HepG2 (cell line): ENCODE measurements around the gene MRPL42. TPM values are rescaled to one million over a fixed set of nuclear protein-coding genes. Genes with fewer than 3 reads are reported as not detected.
A peak's percentile ranks its signal among the peaks of the same experiment; 100 is the strongest.

Experiments used
- CREB1 ChIP-seq, 2 experiments: fragments of 450-650 bp in 1 of 2; IDR thresholded peaks; 2 replicates each; pipeline ENCODE4 v1.6.1; 2016 to 2017; ENCODE audit warnings: control low read depth in 1 of 2, mild to moderate bottlenecking in 1 of 2, missing compliant biosample characterization in 1 of 2, missing genetic modification characterization in 1 of 2
- ETV5 ChIP-seq: IDR thresholded peaks from 2 replicates; pipeline ENCODE4 v1.6.1; 2018; ENCODE audit warnings: missing biosample characterization, missing genetic modification reagents, inconsistent platforms, borderline replicate concordance
- GMEB1 ChIP-seq: sonication (generic); formaldehyde crosslinking; IDR thresholded peaks from 2 replicates; pipeline ENCODE4 v1.5.1; 2020; ENCODE audit warnings: missing genetic modification reagents, mild to moderate bottlenecking, borderline replicate concordance
- GZF1 ChIP-seq: sonication (generic); formaldehyde crosslinking; IDR thresholded peaks from 2 replicates; pipeline ENCODE4 v1.5.1; 2020; ENCODE audit warnings: mild to moderate bottlenecking, missing genetic modification reagents
- KLF6 ChIP-seq: IDR thresholded peaks from 2 replicates; pipeline ENCODE4 v1.8.0; 2016; ENCODE audit warnings: missing biosample characterization, missing genetic modification reagents
- MIER2 ChIP-seq: IDR thresholded peaks from 2 replicates; pipeline ENCODE4 v1.6.1; 2016; ENCODE audit warnings: missing biosample characterization, missing genetic modification reagents
- NFE2L1 ChIP-seq: sonication (generic); formaldehyde crosslinking; IDR thresholded peaks from 2 replicates; pipeline ENCODE4 v1.4.0; 2020; ENCODE audit warnings: missing genetic modification reagents, mild to moderate bottlenecking, borderline replicate concordance
- SMARCE1 ChIP-seq: fragments of 450-650 bp; IDR thresholded peaks from 2 replicates; pipeline ENCODE4 v1.6.1; 2017; ENCODE audit warnings: borderline replicate concordance
- SNRNP70 ChIP-seq: fragments of 200-400 bp; formaldehyde crosslinking; IDR thresholded peaks from 2 replicates; pipeline ENCODE4 v1.6.1; 2017; ENCODE audit warnings: mild to moderate bottlenecking, low read depth, low read length, moderate library complexity
- SRY ChIP-seq: sonication (generic); formaldehyde crosslinking; IDR thresholded peaks from 2 replicates; pipeline ENCODE4 v1.8.0; 2022; ENCODE audit warnings: mild to moderate bottlenecking, missing genetic modification reagents
- THYN1 ChIP-seq: sonication (generic); formaldehyde crosslinking; IDR thresholded peaks from 2 replicates; pipeline ENCODE4 v1.8.1; 2023; ENCODE audit warnings: low read depth, mild to moderate bottlenecking, moderate library complexity, missing genetic modification reagents, borderline replicate concordance
- ZFY ChIP-seq: sonication (generic); formaldehyde crosslinking; IDR thresholded peaks from 2 replicates; pipeline ENCODE4 v1.4.0; 2020; ENCODE audit warnings: missing genetic modification reagents
- ZNF253 ChIP-seq: sonication (generic); formaldehyde crosslinking; IDR thresholded peaks from 2 replicates; pipeline ENCODE4 v1.8.0; 2022; ENCODE audit warnings: mild to moderate bottlenecking, missing genetic modification reagents, borderline replicate concordance
- ZNF501 ChIP-seq: sonication (generic); formaldehyde crosslinking; IDR thresholded peaks from 2 replicates; pipeline ENCODE4 v1.5.1; 2020; ENCODE audit warnings: mild to moderate bottlenecking, moderate library complexity, missing genetic modification reagents
- ZNF503 ChIP-seq: sonication (generic); formaldehyde crosslinking; IDR thresholded peaks from 2 replicates; pipeline ENCODE4 v1.4.0; 2020; ENCODE audit warnings: missing genetic modification reagents
- ZNF709 ChIP-seq: sonication (generic); formaldehyde crosslinking; IDR thresholded peaks from 2 replicates; pipeline ENCODE4 v1.5.0; 2020; ENCODE audit warnings: mild to moderate bottlenecking, missing genetic modification reagents
- ZNF761 ChIP-seq: sonication (generic); formaldehyde crosslinking; conservative IDR thresholded peaks from 2 replicates; pipeline ENCODE4 v1.4.0; 2020; ENCODE audit warnings: mild to moderate bottlenecking, missing genetic modification reagents
- polyA plus RNA-seq, 8 experiments: library from polyadenylated mRNA; depleted of rRNA in 3 of 8; stranded (reverse) in 7 of 8; unstranded in 1 of 8; fragments of >200 nt; fragmentation: Illumina TruSeq in 4 of 8; extraction: Trizol in 4 of 8; gene quantifications; 2 replicates each; pipeline versions ENCODE4 v1.2.1 to v1.2.3, GENCODE V29; 2011 to 2016; ENCODE audit warnings: low read depth in 4 of 8, missing spikeins in 1 of 8, mixed read lengths in 1 of 8; ENCODE audit not compliant: insufficient read depth in 1 of 8
- total RNA-seq, 5 experiments: library from RNA; depleted of rRNA; stranded (reverse); fragments of >200 nt; fragmentation: Illumina TruSeq; extraction: Trizol; gene quantifications; 2 replicates each; pipeline ENCODE4 v1.2.3, GENCODE V29; 2016; ENCODE audit warnings: low read depth in 1 of 5
- TF ChIP-seq, protein P1 (sequence below): sonication (generic); formaldehyde crosslinking; IDR thresholded peaks from 2 replicates; pipeline ENCODE4 v1.4.0; 2020; ENCODE audit warnings: missing genetic modification reagents
- TF ChIP-seq, protein P2 (sequence below): sonication (generic); formaldehyde crosslinking; IDR thresholded peaks from 2 replicates; pipeline ENCODE4 v1.4.0; 2020; ENCODE audit warnings: mild to moderate bottlenecking, missing genetic modification reagents

MRPL42 gene
- total and polyA plus RNA-seq, 2 of the 13 experiments (the other 11 are each of a cell fraction or from before 2014, with no cell fraction given) = 93.3 to 148 TPM

DNA sequence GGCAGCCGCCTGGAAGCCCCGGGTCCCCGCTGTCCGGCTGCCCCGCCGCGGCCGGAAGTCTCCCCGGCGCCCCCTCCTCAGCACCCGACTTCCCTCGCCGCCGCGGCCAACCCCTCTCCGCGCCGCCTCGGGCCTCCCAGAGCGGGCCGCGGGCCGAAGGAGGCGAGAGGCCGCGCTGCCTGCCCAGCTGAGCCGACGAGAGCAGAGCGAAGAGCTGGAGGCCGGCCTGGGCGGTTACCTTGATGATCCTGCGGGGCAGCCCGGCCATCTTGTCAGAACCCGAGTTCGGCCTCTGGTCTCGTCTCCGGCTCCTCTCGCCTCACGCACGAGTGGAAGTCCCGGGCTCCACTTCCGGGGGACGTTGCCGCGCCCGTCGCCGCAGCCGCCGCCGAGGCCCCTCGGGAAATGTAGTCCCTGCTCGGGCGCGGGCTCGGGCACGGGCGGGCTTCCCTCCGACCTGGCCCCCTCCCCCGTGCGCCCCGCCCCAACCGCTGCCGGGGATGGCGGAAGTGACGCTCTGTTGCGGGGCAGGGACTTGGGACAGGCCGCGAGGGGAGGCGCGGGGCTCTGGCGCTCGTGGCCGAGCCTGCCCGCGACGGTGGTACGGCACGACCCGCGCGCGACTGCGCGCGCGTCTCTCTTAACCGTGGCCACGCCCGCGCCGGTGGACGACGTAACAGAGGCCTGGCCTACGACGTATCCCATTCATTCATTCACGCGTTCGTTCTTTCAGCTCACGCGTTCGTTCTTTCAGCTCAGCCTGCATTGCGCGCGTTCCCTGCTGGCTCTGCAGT lies 25.5 kb upstream of the MRPL42 start, which contains the start of gene UBE2N (continued):
- TF ChIP-seq, protein P1, sequence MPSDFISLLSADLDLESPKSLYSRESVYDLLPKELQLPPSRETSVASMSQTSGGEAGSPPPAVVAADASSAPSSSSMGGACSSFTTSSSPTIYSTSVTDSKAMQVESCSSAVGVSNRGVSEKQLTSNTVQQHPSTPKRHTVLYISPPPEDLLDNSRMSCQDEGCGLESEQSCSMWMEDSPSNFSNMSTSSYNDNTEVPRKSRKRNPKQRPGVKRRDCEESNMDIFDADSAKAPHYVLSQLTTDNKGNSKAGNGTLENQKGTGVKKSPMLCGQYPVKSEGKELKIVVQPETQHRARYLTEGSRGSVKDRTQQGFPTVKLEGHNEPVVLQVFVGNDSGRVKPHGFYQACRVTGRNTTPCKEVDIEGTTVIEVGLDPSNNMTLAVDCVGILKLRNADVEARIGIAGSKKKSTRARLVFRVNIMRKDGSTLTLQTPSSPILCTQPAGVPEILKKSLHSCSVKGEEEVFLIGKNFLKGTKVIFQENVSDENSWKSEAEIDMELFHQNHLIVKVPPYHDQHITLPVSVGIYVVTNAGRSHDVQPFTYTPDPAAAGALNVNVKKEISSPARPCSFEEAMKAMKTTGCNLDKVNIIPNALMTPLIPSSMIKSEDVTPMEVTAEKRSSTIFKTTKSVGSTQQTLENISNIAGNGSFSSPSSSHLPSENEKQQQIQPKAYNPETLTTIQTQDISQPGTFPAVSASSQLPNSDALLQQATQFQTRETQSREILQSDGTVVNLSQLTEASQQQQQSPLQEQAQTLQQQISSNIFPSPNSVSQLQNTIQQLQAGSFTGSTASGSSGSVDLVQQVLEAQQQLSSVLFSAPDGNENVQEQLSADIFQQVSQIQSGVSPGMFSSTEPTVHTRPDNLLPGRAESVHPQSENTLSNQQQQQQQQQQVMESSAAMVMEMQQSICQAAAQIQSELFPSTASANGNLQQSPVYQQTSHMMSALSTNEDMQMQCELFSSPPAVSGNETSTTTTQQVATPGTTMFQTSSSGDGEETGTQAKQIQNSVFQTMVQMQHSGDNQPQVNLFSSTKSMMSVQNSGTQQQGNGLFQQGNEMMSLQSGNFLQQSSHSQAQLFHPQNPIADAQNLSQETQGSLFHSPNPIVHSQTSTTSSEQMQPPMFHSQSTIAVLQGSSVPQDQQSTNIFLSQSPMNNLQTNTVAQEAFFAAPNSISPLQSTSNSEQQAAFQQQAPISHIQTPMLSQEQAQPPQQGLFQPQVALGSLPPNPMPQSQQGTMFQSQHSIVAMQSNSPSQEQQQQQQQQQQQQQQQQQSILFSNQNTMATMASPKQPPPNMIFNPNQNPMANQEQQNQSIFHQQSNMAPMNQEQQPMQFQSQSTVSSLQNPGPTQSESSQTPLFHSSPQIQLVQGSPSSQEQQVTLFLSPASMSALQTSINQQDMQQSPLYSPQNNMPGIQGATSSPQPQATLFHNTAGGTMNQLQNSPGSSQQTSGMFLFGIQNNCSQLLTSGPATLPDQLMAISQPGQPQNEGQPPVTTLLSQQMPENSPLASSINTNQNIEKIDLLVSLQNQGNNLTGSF (CRISPR knock-in tag) = 0 out of 2 replicates have a peak, but pooled peaks have one; percentile 33
- TF ChIP-seq ZNF709 (CRISPR knock-in tag) (no peak), KLF6 (CRISPR knock-in tag) (peak; percentile 79; the same call in 1 of the 2 replicates), NFE2L1 (CRISPR knock-in tag) (peak; percentile 78; the same call in 1 of the 2 replicates), CREB1 (IDR thresholded peaks at IDR 0.05) (peak; percentile 83), CREB1 (CRISPR knock-in tag; IDR thresholded peaks at IDR 0.05) (peak; percentile 24; the same call in 1 of the 2 replicates), SMARCE1 (no peak), MIER2 (peak; percentile 12; the same call in 1 of the 2 replicates), SNRNP70 (no peak), ZNF253 (CRISPR knock-in tag) (0 out of 2 replicates have a peak, but pooled peaks have one; percentile 59), SRY (CRISPR knock-in tag) (peak; percentile 56; the same call in 1 of the 2 replicates), ETV5 (CRISPR knock-in tag) (peak; percentile 60; the same call in 1 of the 2 replicates), GZF1 (CRISPR knock-in tag) (no peak), THYN1 (no peak), ZNF501 (CRISPR knock-in tag) (no peak; the same call in 1 of the 2 replicates), ZNF761 (CRISPR knock-in tag) (no peak; the same call in 1 of the 2 replicates), GMEB1 (CRISPR knock-in tag) (peak; percentile 99), ZNF503 (peak; percentile 60; the same call in 1 of the 2 replicates), ZFY (CRISPR knock-in tag) (peak; percentile 95)
- TF ChIP-seq, protein P2, sequence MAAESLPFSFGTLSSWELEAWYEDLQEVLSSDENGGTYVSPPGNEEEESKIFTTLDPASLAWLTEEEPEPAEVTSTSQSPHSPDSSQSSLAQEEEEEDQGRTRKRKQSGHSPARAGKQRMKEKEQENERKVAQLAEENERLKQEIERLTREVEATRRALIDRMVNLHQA (CRISPR knock-in tag) = no peak
